ENCODE measurements around the gene LILRB1. TPM values are rescaled to one million over a fixed set of nuclear protein-coding genes. Genes with fewer than 3 reads are reported as not detected.

LILRB1 gene
- total RNA-seq, 1 donor from 2014 or later, result not detected

DNA sequence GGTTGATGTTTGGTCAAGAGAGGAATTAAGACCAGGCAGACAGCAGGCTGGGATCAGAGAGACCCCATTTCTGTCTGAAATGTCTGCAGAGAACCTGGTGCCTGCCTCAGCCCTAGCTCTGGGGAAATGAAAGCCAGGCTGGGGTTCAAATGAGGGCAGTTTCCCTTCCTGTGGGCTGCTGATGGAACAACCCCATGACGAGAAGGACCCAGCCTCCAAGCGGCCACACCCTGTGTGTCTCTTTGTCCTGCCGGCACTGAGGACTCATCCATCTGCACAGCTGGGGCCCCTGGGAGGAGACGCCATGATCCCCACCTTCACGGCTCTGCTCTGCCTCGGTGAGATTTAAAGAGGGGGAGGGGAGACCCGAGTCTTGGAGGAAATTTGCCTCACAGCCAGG lies 32.4 kb downstream of the LILRB1 start, which contains the start of gene LILRB4:
TSS of gene LILRB4 (plus strand) at position 256 of the 400 bp plus-strand sequence. CDS start at position 305, 49 bp downstream.
- peaks cover 24% of the 10 kb centered on the region for H3K9me3 Mint-ChIP-seq (ENCODE audit: unreplicated experiment)
- Histone ChIP-seq H3K9ac (ENCODE audit: low read length) (no peak within 1 kb of the TSS), H3K27ac (ENCODE audit: low read depth, low read length) (no peak within 1 kb of the TSS), H3K79me2 (ENCODE audit: insufficient read depth, low read length) (no peaks in the 10 kb centered on the region), H4K20me1 (ENCODE audit: insufficient read depth, low read length) (no peaks in the 10 kb centered on the region), H3K9me3 (ENCODE audit: insufficient read depth, low read depth, low read length) (peaks cover 9% of the 10 kb centered on the region), H3K36me3 (ENCODE audit: insufficient read depth, low read length) (no peaks in the 10 kb centered on the region), H3K27me3 (ENCODE audit: insufficient read depth, low read length) (no peaks in the 10 kb centered on the region), H3K4me1 (ENCODE audit: insufficient read depth, low read length) (no peaks in the 10 kb centered on the region), H2AFZ (ENCODE audit: low read depth, low read length) (no peak within 1 kb of the TSS), H3K4me2 (ENCODE audit: low read length) (no peak within 1 kb of the TSS), H3K4me3 (ENCODE audit: insufficient read depth, low read depth, low read length) (no peak within 1 kb of the TSS)
- no peak within 1 kb of the TSS for H3K27ac Mint-ChIP-seq (ENCODE audit: unreplicated experiment)
- no peaks in the 10 kb centered on the region for H3K27me3 Mint-ChIP-seq (ENCODE audit: low read depth, unreplicated experiment)
- DNase-seq (ENCODE audit: low read depth) (no peak), FAIRE-seq (no peak)
- no peak for TF ChIP-seq EZH2 (IDR thresholded peaks at IDR 0.05; ENCODE audit: insufficient read depth, low read length)
- TF ChIP-seq, protein P1, sequence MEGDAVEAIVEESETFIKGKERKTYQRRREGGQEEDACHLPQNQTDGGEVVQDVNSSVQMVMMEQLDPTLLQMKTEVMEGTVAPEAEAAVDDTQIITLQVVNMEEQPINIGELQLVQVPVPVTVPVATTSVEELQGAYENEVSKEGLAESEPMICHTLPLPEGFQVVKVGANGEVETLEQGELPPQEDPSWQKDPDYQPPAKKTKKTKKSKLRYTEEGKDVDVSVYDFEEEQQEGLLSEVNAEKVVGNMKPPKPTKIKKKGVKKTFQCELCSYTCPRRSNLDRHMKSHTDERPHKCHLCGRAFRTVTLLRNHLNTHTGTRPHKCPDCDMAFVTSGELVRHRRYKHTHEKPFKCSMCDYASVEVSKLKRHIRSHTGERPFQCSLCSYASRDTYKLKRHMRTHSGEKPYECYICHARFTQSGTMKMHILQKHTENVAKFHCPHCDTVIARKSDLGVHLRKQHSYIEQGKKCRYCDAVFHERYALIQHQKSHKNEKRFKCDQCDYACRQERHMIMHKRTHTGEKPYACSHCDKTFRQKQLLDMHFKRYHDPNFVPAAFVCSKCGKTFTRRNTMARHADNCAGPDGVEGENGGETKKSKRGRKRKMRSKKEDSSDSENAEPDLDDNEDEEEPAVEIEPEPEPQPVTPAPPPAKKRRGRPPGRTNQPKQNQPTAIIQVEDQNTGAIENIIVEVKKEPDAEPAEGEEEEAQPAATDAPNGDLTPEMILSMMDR (IDR thresholded peaks at IDR 0.05; ENCODE audit: insufficient read depth, low read depth, low read length), result no peak
- H3K36me3 Mint-ChIP-seq (ENCODE audit: low read depth, unreplicated experiment), result no peaks in the 10 kb centered on the region
- no peaks in the 10 kb centered on the region for H3K4me1 Mint-ChIP-seq (ENCODE audit: low read depth, unreplicated experiment)
- no peak within 1 kb of the TSS for H3K4me3 Mint-ChIP-seq (ENCODE audit: unreplicated experiment)

DNA sequence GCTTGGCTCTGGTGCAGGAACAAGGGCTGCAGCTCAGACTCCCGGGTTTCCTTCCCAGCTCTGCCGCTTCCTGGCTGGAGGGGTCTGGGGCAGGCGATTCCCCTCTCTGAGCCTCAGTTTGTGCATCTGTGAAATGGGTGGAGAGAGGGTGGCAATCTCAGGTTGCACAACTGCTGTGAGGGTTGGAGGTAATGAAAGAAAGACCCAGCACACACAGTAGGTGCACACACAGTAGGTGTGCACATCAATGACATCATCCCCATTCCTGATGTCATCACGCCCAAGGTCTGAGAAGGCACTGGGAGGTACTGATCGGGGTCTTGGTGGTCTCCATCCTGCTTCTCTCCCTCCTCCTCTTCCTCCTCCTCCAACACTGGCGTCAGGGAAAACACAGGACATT lies 35.2 kb downstream of the LILRB1 start:
- Mint-ChIP-seq H3K9me3 (ENCODE audit: unreplicated experiment) (peaks cover 10% of the 10 kb centered on the region), H3K4me1 (ENCODE audit: low read depth, unreplicated experiment) (no peaks in the 10 kb centered on the region), H3K27me3 (ENCODE audit: low read depth, unreplicated experiment) (no peaks in the 10 kb centered on the region), H3K4me3 (ENCODE audit: unreplicated experiment) (no peak overlapping the region), H3K27ac (ENCODE audit: unreplicated experiment) (no peak overlapping the region), H3K36me3 (ENCODE audit: low read depth, unreplicated experiment) (no peaks in the 10 kb centered on the region)
- Histone ChIP-seq H3K27ac (ENCODE audit: low read depth, low read length) (no peak overlapping the region), H3K27me3 (ENCODE audit: insufficient read depth, low read length) (no peaks in the 10 kb centered on the region), H2AFZ (ENCODE audit: low read depth, low read length) (no peak overlapping the region), H4K20me1 (ENCODE audit: insufficient read depth, low read length) (no peaks in the 10 kb centered on the region), H3K79me2 (ENCODE audit: insufficient read depth, low read length) (no peaks in the 10 kb centered on the region), H3K4me1 (ENCODE audit: insufficient read depth, low read length) (no peaks in the 10 kb centered on the region), H3K9ac (ENCODE audit: low read length) (no peak overlapping the region), H3K4me2 (ENCODE audit: low read length) (no peak overlapping the region), H3K36me3 (ENCODE audit: insufficient read depth, low read length) (no peaks in the 10 kb centered on the region), H3K4me3 (ENCODE audit: insufficient read depth, low read depth, low read length) (no peak overlapping the region), H3K9me3 (ENCODE audit: insufficient read depth, low read depth, low read length) (peaks cover 9% of the 10 kb centered on the region)
- TF ChIP-seq, protein P1 (IDR thresholded peaks at IDR 0.05; ENCODE audit: insufficient read depth, low read depth, low read length), result no peak
- no peak for DNase-seq (ENCODE audit: low read depth)
- FAIRE-seq, result no peak

DNA sequence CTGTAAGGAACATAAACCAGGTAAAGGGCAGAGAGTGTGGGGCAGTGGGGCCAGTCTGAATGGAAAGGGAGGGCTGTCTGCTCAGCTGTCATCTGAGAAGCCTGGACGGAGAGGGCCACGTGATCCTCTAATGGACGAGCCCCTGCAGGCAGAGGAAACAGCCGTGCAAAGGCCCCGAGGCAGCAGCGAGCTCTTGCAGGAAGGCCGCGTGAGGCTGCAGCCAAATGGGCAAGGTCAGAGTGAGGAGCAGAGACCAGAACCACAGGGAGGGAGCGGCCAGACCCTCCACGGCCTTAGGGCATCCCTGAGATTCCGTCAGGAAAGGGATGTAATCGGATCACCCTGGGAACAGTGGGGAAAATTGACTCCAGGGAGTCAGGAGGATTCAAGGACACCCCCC lies 36.9 kb downstream of the LILRB1 start:
- Mint-ChIP-seq H3K27ac (ENCODE audit: unreplicated experiment) (no peak overlapping the region), H3K4me1 (ENCODE audit: low read depth, unreplicated experiment) (no peaks in the 10 kb centered on the region), H3K36me3 (ENCODE audit: low read depth, unreplicated experiment) (no peaks in the 10 kb centered on the region), H3K9me3 (ENCODE audit: unreplicated experiment) (peaks cover 5% of the 10 kb centered on the region), H3K4me3 (ENCODE audit: unreplicated experiment) (no peak overlapping the region), H3K27me3 (ENCODE audit: low read depth, unreplicated experiment) (no peaks in the 10 kb centered on the region)
- Histone ChIP-seq H3K4me2 (ENCODE audit: low read length) (no peak overlapping the region), H3K9me3 (ENCODE audit: insufficient read depth, low read depth, low read length) (peaks cover 9% of the 10 kb centered on the region), H3K36me3 (ENCODE audit: insufficient read depth, low read length) (no peaks in the 10 kb centered on the region), H3K27ac (ENCODE audit: low read depth, low read length) (no peak overlapping the region), H3K9ac (ENCODE audit: low read length) (no peak overlapping the region), H3K4me1 (ENCODE audit: insufficient read depth, low read length) (no peaks in the 10 kb centered on the region), H3K27me3 (ENCODE audit: insufficient read depth, low read length) (no peaks in the 10 kb centered on the region), H4K20me1 (ENCODE audit: insufficient read depth, low read length) (no peaks in the 10 kb centered on the region), H3K4me3 (ENCODE audit: insufficient read depth, low read depth, low read length) (no peak overlapping the region), H2AFZ (ENCODE audit: low read depth, low read length) (no peak overlapping the region), H3K79me2 (ENCODE audit: insufficient read depth, low read length) (no peaks in the 10 kb centered on the region)
- DNase-seq (ENCODE audit: low read depth) (no peak), FAIRE-seq (no peak)
- no peak for TF ChIP-seq EZH2 (IDR thresholded peaks at IDR 0.05; ENCODE audit: insufficient read depth, low read length)
- TF ChIP-seq, protein P1 (IDR thresholded peaks at IDR 0.05; ENCODE audit: insufficient read depth, low read depth, low read length), result no peak

All from astrocyte (in vitro differentiated cells and primary cell).